Measurements from ENCODE around the gene MRPS5. TPM values are rescaled to one million over a fixed set of nuclear protein-coding genes. Genes with fewer than 3 reads are reported as not detected.
"Not testable (repeated sequence)": the region's sequence is repeated elsewhere in the genome, so short reads cannot be mapped to it uniquely, and the experiment has no call there.

MRPS5 gene
- total RNA-seq, 2 experiments from 2014 or later: 75.2 to 79.3 TPM

GRCh38 chr2:95121093-95121406 is 558 bp downstream of the MRPS5 start:
- Mint-ChIP-seq H3K27me3 (no peaks in the 10 kb centered on the region), H3K36me3 (peaks cover 12% of the 10 kb centered on the region), H3K9me3 (peaks cover 1% of the 10 kb centered on the region), H3K4me1 (peaks cover 41% of the 10 kb centered on the region), H3K27ac (peak overlapping the region; percentile 93), H3K4me3 (peak overlapping the region; percentile 94)
- no peak for DNase-seq
- POLR2A ChIA-PET: interaction anchor here (0.5 to 3.9 kb wide), 9 partner anchors 38 to 99 kb away, joined by 3 to 16 read pairs (median 8); partner anchors contain the start of genes MAL, ZNF2 and ZNF514
- no peak for ATAC-seq (ENCODE audit: low read depth)

GRCh38 chr2:95115418-95115817 is 6.2 kb downstream of the MRPS5 start:
- peak; percentile 70 for DNase-seq
- Mint-ChIP-seq H3K27ac (peak overlapping the region; percentile 30), H3K4me1 (peaks cover 39% of the 10 kb centered on the region), H3K9me3 (no peaks in the 10 kb centered on the region), H3K27me3 (no peaks in the 10 kb centered on the region), H3K4me3 (peak overlapping the region; percentile 16), H3K36me3 (peaks cover 22% of the 10 kb centered on the region)
- ATAC-seq (ENCODE audit: low read depth): peak; percentile 98
- POLR2A ChIA-PET: interaction anchor here (0.9 to 1.7 kb wide), 5 partner anchors 36 to 101 kb away, joined by 3 to 13 read pairs (median 5); partner anchors contain the start of gene MAL

GRCh38 chr2:95113464-95113863 is 8.1 kb downstream of the MRPS5 start:
- ATAC-seq (ENCODE audit: low read depth) (no peak), DNase-seq (no peak)
- Mint-ChIP-seq H3K27ac (no peak overlapping the region), H3K27me3 (no peaks in the 10 kb centered on the region), H3K4me3 (no peak overlapping the region), H3K4me1 (peaks cover 19% of the 10 kb centered on the region), H3K36me3 (peaks cover 26% of the 10 kb centered on the region), H3K9me3 (no peaks in the 10 kb centered on the region)
- POLR2A ChIA-PET: no interaction called here

GRCh38 chr2:95110395-95110794 is 11.2 kb downstream of the MRPS5 start:
- ATAC-seq (ENCODE audit: low read depth) (no peak), DNase-seq (no peak)
- no peak overlapping the region for H3K4me3 Mint-ChIP-seq
- peaks cover 40% of the 10 kb centered on the region for H3K36me3 Mint-ChIP-seq
- peaks cover 7% of the 10 kb centered on the region for H3K4me1 Mint-ChIP-seq
- H3K27ac Mint-ChIP-seq: no peak overlapping the region
- H3K9me3 Mint-ChIP-seq: no peaks in the 10 kb centered on the region
- POLR2A ChIA-PET: no interaction called here
- no peaks in the 10 kb centered on the region for H3K27me3 Mint-ChIP-seq

GRCh38 chr2:95109260-95109659 is 12.3 kb downstream of the MRPS5 start:
- POLR2A ChIA-PET: no interaction called here
- H3K4me1 Mint-ChIP-seq: no peaks in the 10 kb centered on the region
- no peak for DNase-seq
- no peaks in the 10 kb centered on the region for H3K9me3 Mint-ChIP-seq
- no peak for ATAC-seq (ENCODE audit: low read depth)
- no peak overlapping the region for H3K27ac Mint-ChIP-seq
- H3K27me3 Mint-ChIP-seq: no peaks in the 10 kb centered on the region
- H3K4me3 Mint-ChIP-seq: no peak overlapping the region
- peaks cover 38% of the 10 kb centered on the region for H3K36me3 Mint-ChIP-seq

GRCh38 chr2:95106081-95106480 is 15.5 kb downstream of the MRPS5 start:
- H3K4me1 Mint-ChIP-seq: no peaks in the 10 kb centered on the region
- H3K27me3 Mint-ChIP-seq: no peaks in the 10 kb centered on the region
- no peak overlapping the region for H3K4me3 Mint-ChIP-seq
- peaks cover 43% of the 10 kb centered on the region for H3K36me3 Mint-ChIP-seq
- ATAC-seq (ENCODE audit: low read depth): no peak
- H3K27ac Mint-ChIP-seq: no peak overlapping the region
- POLR2A ChIA-PET: no interaction called here
- H3K9me3 Mint-ChIP-seq: no peaks in the 10 kb centered on the region
- DNase-seq: no peak

- peaks cover 46% of the 10 kb centered on the region for H3K36me3 Mint-ChIP-seq
- POLR2A ChIA-PET: no interaction called here
- DNase-seq: no peak
- ATAC-seq (ENCODE audit: low read depth): no peak
- H3K27ac Mint-ChIP-seq: no peak overlapping the region
- H3K9me3 Mint-ChIP-seq: no peaks in the 10 kb centered on the region
- H3K4me3 Mint-ChIP-seq: no peak overlapping the region
- H3K27me3 Mint-ChIP-seq: no peaks in the 10 kb centered on the region
- H3K4me1 Mint-ChIP-seq: no peaks in the 10 kb centered on the region
Measured at GRCh38 chr2:95104606-95105005, 17.0 kb downstream of the MRPS5 start.

GRCh38 chr2:95099910-95100309 is 21.7 kb downstream of the MRPS5 start:
- DNase-seq (no peak), ATAC-seq (ENCODE audit: low read depth) (no peak)
- Mint-ChIP-seq H3K4me1 (peaks cover 10% of the 10 kb centered on the region), H3K9me3 (peaks cover 6% of the 10 kb centered on the region), H3K4me3 (no peak overlapping the region), H3K27me3 (no peaks in the 10 kb centered on the region), H3K27ac (no peak overlapping the region), H3K36me3 (peaks cover 62% of the 10 kb centered on the region)
- POLR2A ChIA-PET: no interaction called here

- H3K4me3 Mint-ChIP-seq; POLR2A ChIA-PET; DNase-seq; H3K27ac Mint-ChIP-seq; ATAC-seq (ENCODE audit: low read depth); H3K9me3 Mint-ChIP-seq; H3K27me3 Mint-ChIP-seq: not testable (repeated sequence)
- Mint-ChIP-seq H3K4me1 (peaks cover 16% of the 10 kb centered on the region), H3K36me3 (peaks cover 70% of the 10 kb centered on the region)
Measured at GRCh38 chr2:95098273-95098672, 23.3 kb downstream of the MRPS5 start.

- Mint-ChIP-seq H3K36me3 (peaks cover 58% of the 10 kb centered on the region), H3K27ac (no peak overlapping the region), H3K4me1 (peaks cover 16% of the 10 kb centered on the region), H3K4me3 (no peak overlapping the region), H3K9me3 (peaks cover 4% of the 10 kb centered on the region), H3K27me3 (no peaks in the 10 kb centered on the region)
- DNase-seq (no peak), ATAC-seq (ENCODE audit: low read depth) (no peak)
- POLR2A ChIA-PET: no interaction called here
Measured at GRCh38 chr2:95091885-95092555, 29.6 kb downstream of the MRPS5 start.

- DNase-seq (no peak), ATAC-seq (ENCODE audit: low read depth) (no peak)
- H3K9me3 Mint-ChIP-seq: no peaks in the 10 kb centered on the region
- peaks cover 31% of the 10 kb centered on the region for H3K36me3 Mint-ChIP-seq
- H3K27me3 Mint-ChIP-seq: no peaks in the 10 kb centered on the region
- peaks cover 3% of the 10 kb centered on the region for H3K4me1 Mint-ChIP-seq
- H3K27ac Mint-ChIP-seq: no peak overlapping the region
- no peak overlapping the region for H3K4me3 Mint-ChIP-seq
- POLR2A ChIA-PET: no interaction called here
Measured at GRCh38 chr2:95087379-95087778, 34.2 kb downstream of the MRPS5 start.

GRCh38 chr2:95086017-95086416 is 35.6 kb downstream of the MRPS5 start:
- POLR2A ChIA-PET: no interaction called here
- DNase-seq (no peak), ATAC-seq (ENCODE audit: low read depth) (no peak)
- Mint-ChIP-seq H3K27me3 (no peaks in the 10 kb centered on the region), H3K4me1 (peaks cover 3% of the 10 kb centered on the region), H3K27ac (peak overlapping the region; percentile 40), H3K4me3 (no peak overlapping the region), H3K36me3 (peaks cover 24% of the 10 kb centered on the region), H3K9me3 (no peaks in the 10 kb centered on the region)

- POLR2A ChIA-PET: no interaction called here
Measured at GRCh38 chr2:95082477-95082876, 39.1 kb downstream of the MRPS5 start.

GRCh38 chr2:95079199-95079683 is 42.4 kb downstream of the MRPS5 start:
- ATAC-seq (ENCODE audit: low read depth): no peak
- peaks cover 3% of the 10 kb centered on the region for H3K27me3 Mint-ChIP-seq
- H3K9me3 Mint-ChIP-seq: no peaks in the 10 kb centered on the region
- POLR2A ChIA-PET: interaction anchor here (0.7 to 10.3 kb wide), 11 partner anchors 9 to 93 kb away, joined by 3 to 358 read pairs (median 4); partner anchors contain the start of genes MAL and MRPS5
- DNase-seq: no peak
- peaks cover 46% of the 10 kb centered on the region for H3K4me1 Mint-ChIP-seq
- peaks cover 3% of the 10 kb centered on the region for H3K36me3 Mint-ChIP-seq
- peak overlapping the region; percentile 47 for H3K4me3 Mint-ChIP-seq
- H3K27ac Mint-ChIP-seq: peak overlapping the region; percentile 60

More at GRCh38 chr2:95082477-95082876, 39.1 kb downstream of the MRPS5 start:
- Mint-ChIP-seq H3K9me3 (no peaks in the 10 kb centered on the region), H3K36me3 (peaks cover 12% of the 10 kb centered on the region), H3K4me1 (peaks cover 28% of the 10 kb centered on the region), H3K4me3 (no peak overlapping the region), H3K27ac (no peak overlapping the region), H3K27me3 (peaks cover 3% of the 10 kb centered on the region)
- ATAC-seq (ENCODE audit: low read depth) (no peak), DNase-seq (no peak)

Measured in activated naive CD8-positive, alpha-beta T cell treated with anti-CD3 and anti-CD28 coated beads, Interleukin-2, amount 10 ng/mL, durations not matched to agents 7 days and 5 days (primary cell).